Measurements from ENCODE around the gene ATIC. TPM values are rescaled to one million over a fixed set of nuclear protein-coding genes. Genes with fewer than 3 reads are reported as not detected.

Gene ATIC
- total RNA-seq, 4 donors from 2014 or later = 29.3 to 45.6 (median 38.9) TPM

DNA sequence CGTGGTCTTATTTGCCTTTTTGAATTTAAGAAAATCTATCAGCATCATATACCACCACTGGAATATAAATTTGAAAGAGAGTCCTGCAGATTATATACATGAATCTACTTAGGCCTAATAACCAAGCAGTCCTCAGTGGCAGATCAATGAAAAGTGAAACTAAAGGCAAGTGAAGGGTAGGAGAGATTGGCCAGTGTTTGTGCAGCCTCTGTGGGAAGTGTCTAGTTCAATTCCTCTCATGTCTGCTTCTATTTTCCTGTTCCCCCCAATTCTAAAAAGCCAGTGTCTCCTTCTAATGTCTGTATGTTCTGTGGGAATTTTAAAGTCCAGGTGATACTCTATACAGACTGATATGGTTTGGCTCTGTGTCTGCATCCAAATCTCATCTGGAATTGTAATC, 62.1 kb downstream of the ATIC start:
- Histone ChIP-seq H3K27me3 (no peaks in the 10 kb centered on the region), H3K9me3 (no peaks in the 10 kb centered on the region), H3K27ac (peak overlapping the region; percentile 9 to 28 (median 21)), H3K4me3 (no peak overlapping the region), H3K4me1 (peaks cover 0 to 14% (median 0%) of the 10 kb centered on the region in 3 donors), H3K36me3 (peaks cover 20 to 100% of the 10 kb centered on the region in 2 donors)
- TF ChIP-seq EP300 (IDR thresholded peaks at IDR 0.05) = no peak
- TF ChIP-seq POLR2AphosphoS5 (IDR thresholded peaks at IDR 0.05) = no peak
- no peak for TF ChIP-seq POLR2A (IDR thresholded peaks at IDR 0.05)
- TF ChIP-seq, protein P1, sequence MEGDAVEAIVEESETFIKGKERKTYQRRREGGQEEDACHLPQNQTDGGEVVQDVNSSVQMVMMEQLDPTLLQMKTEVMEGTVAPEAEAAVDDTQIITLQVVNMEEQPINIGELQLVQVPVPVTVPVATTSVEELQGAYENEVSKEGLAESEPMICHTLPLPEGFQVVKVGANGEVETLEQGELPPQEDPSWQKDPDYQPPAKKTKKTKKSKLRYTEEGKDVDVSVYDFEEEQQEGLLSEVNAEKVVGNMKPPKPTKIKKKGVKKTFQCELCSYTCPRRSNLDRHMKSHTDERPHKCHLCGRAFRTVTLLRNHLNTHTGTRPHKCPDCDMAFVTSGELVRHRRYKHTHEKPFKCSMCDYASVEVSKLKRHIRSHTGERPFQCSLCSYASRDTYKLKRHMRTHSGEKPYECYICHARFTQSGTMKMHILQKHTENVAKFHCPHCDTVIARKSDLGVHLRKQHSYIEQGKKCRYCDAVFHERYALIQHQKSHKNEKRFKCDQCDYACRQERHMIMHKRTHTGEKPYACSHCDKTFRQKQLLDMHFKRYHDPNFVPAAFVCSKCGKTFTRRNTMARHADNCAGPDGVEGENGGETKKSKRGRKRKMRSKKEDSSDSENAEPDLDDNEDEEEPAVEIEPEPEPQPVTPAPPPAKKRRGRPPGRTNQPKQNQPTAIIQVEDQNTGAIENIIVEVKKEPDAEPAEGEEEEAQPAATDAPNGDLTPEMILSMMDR (IDR thresholded peaks at IDR 0.05) = no peak
- ATAC-seq = no peak
- WGBS, 2 donors (ENCODE audit: low coverage in 1 of 2) = 40 to 80% methylated on average over 1 of the region's 1 CpG

DNA sequence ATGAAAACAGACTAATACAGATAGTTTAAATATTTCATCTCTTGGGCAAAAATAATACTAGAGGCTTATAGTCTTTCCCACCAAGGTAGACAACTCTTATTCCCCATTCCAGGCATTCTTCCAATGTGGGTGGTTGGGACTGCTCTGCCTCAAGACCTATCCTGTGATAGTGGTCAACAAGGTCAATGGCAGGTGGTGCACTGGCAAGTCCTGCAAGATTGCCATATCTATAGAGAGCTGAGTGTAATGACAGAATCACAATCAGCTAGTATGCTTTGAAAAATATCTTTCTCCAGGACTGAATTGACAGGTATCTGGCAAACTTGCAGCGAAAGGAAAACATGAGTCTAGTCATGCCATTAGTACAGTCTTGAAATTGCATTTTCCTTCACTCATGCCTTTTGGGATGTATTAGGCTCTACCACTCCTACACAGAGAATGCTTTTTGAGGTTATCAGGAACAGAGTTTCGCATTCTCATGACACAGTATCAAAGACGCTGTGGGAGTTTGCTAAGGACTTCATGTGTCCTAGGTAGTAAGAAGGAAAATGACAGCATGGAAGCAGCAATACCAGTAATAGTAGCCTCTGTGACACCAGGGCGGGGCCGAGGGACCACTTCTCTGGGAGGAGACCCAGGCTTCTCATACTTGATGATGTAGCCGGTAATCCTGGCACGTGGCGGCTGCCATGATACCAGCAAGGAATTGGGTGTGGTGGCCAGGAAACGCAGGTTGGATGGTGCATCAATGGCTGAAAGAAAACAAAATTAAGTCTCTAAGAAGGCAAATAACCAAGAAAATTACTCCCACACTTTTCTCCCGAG, 63.0 kb downstream of the ATIC start:
- Histone ChIP-seq H3K36me3 (peaks cover 20 to 100% of the 10 kb centered on the region in 2 donors), H3K9me3 (no peaks in the 10 kb centered on the region), H3K27me3 (no peaks in the 10 kb centered on the region), H3K4me3 (no peak overlapping the region), H3K4me1 (peaks cover 0 to 14% (median 0%) of the 10 kb centered on the region in 3 donors), H3K27ac (peak overlapping the region in 3 of 4 donors; percentile 9 to 28 (median 26))
- 87 to 93% methylated on average over 2 to 5 of the region's 10 CpGs for WGBS, 2 donors (ENCODE audit: low coverage in 1 of 2)
- ATAC-seq = no peak
- TF ChIP-seq, protein P1 (IDR thresholded peaks at IDR 0.05) = no peak
- TF ChIP-seq POLR2A (IDR thresholded peaks at IDR 0.05) = no peak
- TF ChIP-seq POLR2AphosphoS5 (IDR thresholded peaks at IDR 0.05) = no peak
- no peak for TF ChIP-seq EP300 (IDR thresholded peaks at IDR 0.05)

DNA sequence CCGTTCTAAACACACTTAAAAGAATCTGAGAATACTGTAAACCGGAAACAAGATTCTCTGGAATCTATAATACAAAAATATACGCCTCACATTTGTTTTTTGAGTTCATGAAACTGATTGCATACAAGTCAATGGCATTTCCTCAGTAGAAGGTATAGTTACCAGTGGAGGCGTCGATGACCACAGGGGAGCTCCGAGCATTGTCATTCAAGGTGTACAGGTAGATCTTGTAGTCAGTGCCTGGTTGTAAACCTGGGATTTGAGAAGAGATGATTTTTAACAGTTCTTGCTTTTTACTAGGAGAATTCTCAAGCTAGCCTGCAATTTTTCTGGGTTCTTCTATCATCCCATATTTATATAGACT, 63.6 kb downstream of the ATIC start:
- 92 to 96% methylated on average over 4 to 6 of the region's 6 CpGs for WGBS, 2 donors (ENCODE audit: low coverage in 1 of 2)

DNA sequence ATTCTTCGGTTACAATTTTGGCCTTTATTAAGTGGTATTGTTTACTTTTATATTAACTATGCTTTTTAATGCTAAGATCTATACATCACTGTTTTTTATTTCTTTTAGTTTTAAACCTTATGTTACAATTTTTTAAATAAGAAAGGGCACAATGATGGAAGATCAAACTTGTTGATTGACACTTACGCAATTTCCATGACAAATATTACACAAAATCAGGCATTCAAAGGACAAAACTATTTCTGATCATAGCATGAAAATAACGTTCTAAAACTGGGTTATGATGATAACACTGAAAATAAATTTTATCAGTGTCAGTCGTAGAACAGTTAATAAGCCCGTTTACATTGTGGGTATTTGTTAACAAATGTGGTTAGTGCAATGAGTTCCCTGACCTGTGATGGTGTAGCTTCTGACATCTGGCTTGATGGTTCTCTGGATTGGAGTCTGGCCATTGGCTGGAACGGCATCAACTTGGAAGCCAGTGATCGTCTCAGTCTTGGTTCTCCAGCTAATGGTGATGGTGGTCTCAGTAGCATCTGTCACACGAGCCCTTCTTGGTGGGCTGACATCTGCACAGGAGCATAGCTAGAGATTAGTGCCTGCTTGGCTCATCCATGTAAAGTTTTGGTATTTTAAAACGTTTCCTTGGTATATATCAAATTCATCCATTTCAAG, 64.4 kb downstream of the ATIC start:
- H3K4me3 ChIP-seq = no peak overlapping the region
- peaks cover 20 to 100% of the 10 kb centered on the region in 2 donors for H3K36me3 ChIP-seq

More for the DNA sequence above, 63.6 kb downstream of the ATIC start:
- TF ChIP-seq EP300 (IDR thresholded peaks at IDR 0.05) (no peak), POLR2AphosphoS5 (IDR thresholded peaks at IDR 0.05) (no peak)
- H3K27ac ChIP-seq = peak overlapping the region in 1 of 4 donors; percentile 12
- H3K9me3 ChIP-seq = no peaks in the 10 kb centered on the region
- no peaks in the 10 kb centered on the region for H3K27me3 ChIP-seq
- H3K36me3 ChIP-seq = peaks cover 20 to 100% of the 10 kb centered on the region in 2 donors
- no peak for ATAC-seq
- H3K4me3 ChIP-seq = no peak overlapping the region
- H3K4me1 ChIP-seq = peaks cover 0 to 14% (median 0%) of the 10 kb centered on the region in 3 donors

DNA sequence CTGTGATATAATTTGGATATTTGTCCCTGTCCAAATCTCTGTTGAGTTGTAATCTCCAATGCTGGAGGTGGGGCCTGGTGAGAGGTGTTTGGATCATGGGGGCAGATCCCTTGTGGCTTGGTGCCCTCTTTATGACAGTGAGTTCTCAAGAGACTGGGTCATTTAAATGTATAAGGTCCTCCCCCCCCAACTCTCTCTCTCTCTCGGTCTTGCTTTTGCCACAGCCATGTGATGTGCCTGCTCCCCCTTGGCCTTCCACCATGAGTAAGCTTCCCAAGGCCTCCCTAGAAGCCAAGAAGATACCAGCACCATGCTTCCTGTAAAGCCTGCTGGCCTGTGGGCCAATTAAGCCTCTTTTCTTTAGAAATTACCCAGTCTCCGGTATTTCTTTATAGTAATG, 65.4 kb downstream of the ATIC start:
- peaks cover 24 to 100% of the 10 kb centered on the region in 2 donors for H3K36me3 ChIP-seq
- peak overlapping the region in 2 of 4 donors; percentile 18 to 28 for H3K27ac ChIP-seq

More for the DNA sequence above, 64.4 kb downstream of the ATIC start:
- Histone ChIP-seq H3K4me1 (peaks cover 0 to 14% (median 0%) of the 10 kb centered on the region in 3 donors), H3K27ac (peak overlapping the region in 1 of 4 donors; percentile 7), H3K27me3 (no peaks in the 10 kb centered on the region), H3K9me3 (no peaks in the 10 kb centered on the region)
- 56 to 71% methylated on average over 7 to 9 of the region's 9 CpGs for WGBS, 2 donors (ENCODE audit: low coverage in 1 of 2)
- TF ChIP-seq POLR2AphosphoS5 (IDR thresholded peaks at IDR 0.05) (no peak), POLR2A (IDR thresholded peaks at IDR 0.05) (no peak), EP300 (IDR thresholded peaks at IDR 0.05) (no peak)
- TF ChIP-seq, protein P1 (IDR thresholded peaks at IDR 0.05) = no peak
- no peak for ATAC-seq

More for the DNA sequence above, 65.4 kb downstream of the ATIC start:
- whole genome bisulfite sequencing, 2 donors (ENCODE audit: low coverage in 1 of 2) = 89% methylated on average over 2 of the region's 2 CpGs; no CpG with 5 or more reads in 1 of the 2 donors
- H3K4me1 ChIP-seq = peaks cover 0 to 5% (median 0%) of the 10 kb centered on the region in 3 donors
- no peak for TF ChIP-seq POLR2A (IDR thresholded peaks at IDR 0.05)
- TF ChIP-seq EP300 (IDR thresholded peaks at IDR 0.05) = no peak
- TF ChIP-seq, protein P1 (IDR thresholded peaks at IDR 0.05) = no peak
- no peak for TF ChIP-seq POLR2AphosphoS5 (IDR thresholded peaks at IDR 0.05)
- H3K27me3 ChIP-seq = no peaks in the 10 kb centered on the region
- H3K4me3 ChIP-seq = no peak overlapping the region
- H3K9me3 ChIP-seq = no peaks in the 10 kb centered on the region
- no peak for ATAC-seq

Measured in gastroesophageal sphincter (tissue), 4 donors.